GM23338 (cell line): ENCODE data around the gene IGF2BP3.

ENCODE experiments used
- CTCF ChIP-seq, 2 experiments: fragments of 200-600 bp in 1 of 2; sonication (generic) in 1 of 2; conservative IDR thresholded peaks; 2 replicates each; pipeline versions ENCODE4 v1.5.1 to v1.6.1; 2016 to 2017; ENCODE audit warnings: antibody characterized with exemption in 2 of 2, low read depth in 2 of 2, mild to moderate bottlenecking in 2 of 2, moderate library complexity in 1 of 2
- EZH2 ChIP-seq: fragments of 200-600 bp; sonication (generic); IDR thresholded peaks from one replicate; pipeline ENCODE4 v1.8.0; 2017; ENCODE audit warnings: antibody characterized with exemption, mild to moderate bottlenecking, low read depth; ENCODE audit not compliant: unreplicated experiment
- POLR2AphosphoS5 ChIP-seq: IDR thresholded peaks from 2 replicates; pipeline ENCODE4 v1.6.1; 2016; ENCODE audit warnings: antibody characterized with exemption, low read depth
- REST ChIP-seq: IDR thresholded peaks from one replicate; pipeline ENCODE4 v1.6.1; 2018; ENCODE audit warnings: antibody characterized with exemption; ENCODE audit not compliant: unreplicated experiment

GRCh38 chr7:23343806-23344475 lies 126.3 kb downstream of the IGF2BP3 start:
- TF ChIP-seq CTCF (conservative IDR thresholded peaks at IDR 0.05; ENCODE audit: low read depth in 2 of 2): no peak
- no peak for TF ChIP-seq EZH2
- no peak for TF ChIP-seq REST
- no peak for TF ChIP-seq POLR2AphosphoS5
